HG02798 (cell line): ENCODE results near the gene SMU1.

Experiments used
- ATAC-seq: cut with Tn5 transposase; IDR thresholded peaks from one replicate; pipeline ENCODE4 v1.9.1; 2021; ENCODE audit warnings: mild to moderate bottlenecking; ENCODE audit not compliant: unreplicated experiment, poor library complexity

SMU1 gene

DNA sequence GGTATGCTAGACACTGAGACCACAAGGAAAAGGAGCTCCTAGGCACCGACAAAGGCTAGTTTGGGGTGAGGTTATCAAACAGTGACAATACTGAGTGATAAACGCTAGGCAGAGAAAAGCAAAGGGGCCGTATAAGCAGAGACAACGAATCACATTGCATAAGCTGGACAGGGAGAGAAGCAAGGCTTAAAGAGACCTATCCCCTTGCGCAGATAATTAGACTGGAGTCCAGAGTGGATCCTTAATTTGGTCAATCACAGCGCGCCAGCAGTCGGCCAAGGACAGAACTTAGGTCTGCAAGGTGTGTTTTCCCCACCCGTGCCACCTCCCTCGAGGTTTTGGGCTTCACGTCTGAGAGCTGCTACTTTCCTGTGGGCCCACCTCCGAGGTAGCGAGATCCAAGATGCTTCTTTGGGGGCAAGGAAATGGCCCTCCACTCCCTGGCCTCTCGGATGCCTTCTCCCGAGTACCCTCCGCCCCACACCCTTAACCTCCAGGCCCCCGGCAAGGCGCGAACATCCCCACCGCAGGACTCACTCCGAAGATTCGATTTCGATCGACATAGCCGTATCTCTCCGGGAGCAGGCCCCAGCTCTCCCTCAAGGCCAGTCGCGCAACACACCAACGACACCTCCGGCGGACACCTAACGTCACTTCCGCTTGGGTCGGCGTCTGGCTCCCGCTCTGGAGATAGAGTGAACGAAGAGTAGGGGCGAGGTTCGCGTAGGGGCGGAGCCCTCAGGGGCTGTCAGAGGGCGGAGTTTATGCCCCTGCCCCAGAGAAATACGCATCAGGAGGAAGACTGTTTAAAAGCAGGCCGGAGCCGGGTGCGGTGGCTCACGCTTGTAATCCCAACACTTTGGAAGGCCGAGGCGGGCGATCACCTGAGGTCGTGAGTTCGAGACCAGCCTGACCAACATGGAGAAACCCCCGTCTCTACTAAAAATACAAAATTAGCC, at the start of gene SMU1:
TSS of gene SMU1 (minus strand) at position 629 of the 959 bp plus-strand sequence. CDS start at position 563, 66 bp downstream.
- ATAC-seq, result peak; percentile 100

DNA sequence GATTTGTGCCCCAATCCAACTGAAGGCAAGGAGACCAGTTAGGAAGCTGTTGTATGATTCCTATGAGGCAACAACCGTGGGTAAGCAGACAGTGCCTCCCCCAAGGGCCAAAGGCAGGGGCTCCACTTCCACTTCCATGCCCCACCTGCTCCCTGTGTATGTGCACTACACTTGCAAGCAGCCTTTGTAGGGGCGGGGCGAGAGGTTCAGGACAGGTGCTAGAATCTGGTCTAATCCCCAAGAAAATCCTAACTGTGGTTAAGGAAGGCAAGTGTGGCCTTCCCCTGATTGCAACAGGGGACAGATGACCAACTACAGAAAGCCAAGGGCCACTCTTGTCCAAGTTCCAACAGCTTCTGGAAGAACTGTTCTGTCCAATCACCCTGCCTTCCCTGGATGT, 49.0 kb upstream of the SMU1 start:
- no peak for ATAC-seq

- ATAC-seq, result peak; percentile 60
Observed at GRCh38 chr9:33124751-33125381, 48.4 kb upstream of the SMU1 start.

- ATAC-seq, result no peak
Observed at GRCh38 chr9:33124046-33124445, 47.6 kb upstream of the SMU1 start.

- ATAC-seq, result no peak
Observed at GRCh38 chr9:33123407-33124031, 47.0 kb upstream of the SMU1 start.

GRCh38 chr9:33120620-33121019, 44.1 kb upstream of the SMU1 start:
- no peak for ATAC-seq

DNA sequence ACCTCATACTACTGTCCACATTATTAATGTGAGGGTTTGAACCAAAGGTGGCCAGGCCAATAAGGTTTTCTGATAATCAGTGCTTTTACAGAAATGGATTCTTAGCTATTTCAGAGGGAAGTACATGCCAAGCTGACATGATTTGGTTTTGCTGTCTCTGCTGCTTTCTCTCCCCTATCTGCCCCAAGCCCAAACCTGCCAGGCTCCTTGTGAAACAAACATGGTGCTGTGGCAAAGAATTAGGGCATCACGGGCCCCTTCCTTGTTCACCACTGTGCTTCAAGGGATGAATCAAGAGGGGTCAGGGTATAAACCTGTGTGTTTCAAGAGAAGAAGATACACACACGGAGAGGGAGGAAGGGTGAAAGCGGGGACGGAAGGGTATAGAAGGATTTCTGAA, 41.3 kb upstream of the SMU1 start:
- no peak for ATAC-seq

DNA sequence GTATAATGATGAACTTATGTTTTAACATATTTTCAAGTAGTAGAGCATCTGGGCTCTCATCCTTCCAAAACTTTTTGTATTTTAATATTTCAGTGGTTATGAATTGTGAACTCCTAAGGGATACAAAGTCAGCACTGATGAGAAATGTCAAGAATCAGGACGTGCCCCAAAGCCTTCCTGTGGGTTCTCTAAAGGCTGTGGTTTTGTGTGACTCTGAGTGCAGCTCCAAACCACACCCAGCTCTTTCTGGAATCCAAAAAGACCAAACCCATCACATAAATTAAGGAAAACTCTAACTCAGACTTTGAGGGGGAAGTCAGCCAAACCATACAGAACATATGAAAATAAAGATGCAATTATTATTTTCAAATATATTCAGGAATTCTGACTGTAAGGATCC, 40.8 kb upstream of the SMU1 start:
- ATAC-seq, result no peak

GRCh38 chr9:33116860-33117259, 40.4 kb upstream of the SMU1 start:
- peak; percentile 65 for ATAC-seq

DNA sequence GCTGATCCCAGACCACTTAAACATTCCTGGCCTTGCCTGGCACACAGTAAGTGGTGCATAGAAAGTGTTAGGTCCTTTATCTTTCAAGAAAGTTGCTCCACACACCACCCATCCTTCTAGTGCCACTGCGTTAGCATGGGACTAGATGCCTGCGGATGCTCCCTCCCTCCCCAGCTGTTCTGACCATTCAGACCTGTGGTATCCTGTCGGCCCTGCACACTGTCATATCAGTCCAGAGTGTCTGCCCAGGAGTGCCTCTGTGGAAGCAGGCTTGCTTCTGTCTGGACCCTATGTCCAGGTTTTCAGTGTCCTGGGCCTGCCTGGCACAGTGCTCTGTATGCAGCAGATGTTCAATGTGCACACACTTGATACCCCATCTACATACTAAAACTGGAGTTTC, 38.3 kb upstream of the SMU1 start:
- no peak for ATAC-seq

DNA sequence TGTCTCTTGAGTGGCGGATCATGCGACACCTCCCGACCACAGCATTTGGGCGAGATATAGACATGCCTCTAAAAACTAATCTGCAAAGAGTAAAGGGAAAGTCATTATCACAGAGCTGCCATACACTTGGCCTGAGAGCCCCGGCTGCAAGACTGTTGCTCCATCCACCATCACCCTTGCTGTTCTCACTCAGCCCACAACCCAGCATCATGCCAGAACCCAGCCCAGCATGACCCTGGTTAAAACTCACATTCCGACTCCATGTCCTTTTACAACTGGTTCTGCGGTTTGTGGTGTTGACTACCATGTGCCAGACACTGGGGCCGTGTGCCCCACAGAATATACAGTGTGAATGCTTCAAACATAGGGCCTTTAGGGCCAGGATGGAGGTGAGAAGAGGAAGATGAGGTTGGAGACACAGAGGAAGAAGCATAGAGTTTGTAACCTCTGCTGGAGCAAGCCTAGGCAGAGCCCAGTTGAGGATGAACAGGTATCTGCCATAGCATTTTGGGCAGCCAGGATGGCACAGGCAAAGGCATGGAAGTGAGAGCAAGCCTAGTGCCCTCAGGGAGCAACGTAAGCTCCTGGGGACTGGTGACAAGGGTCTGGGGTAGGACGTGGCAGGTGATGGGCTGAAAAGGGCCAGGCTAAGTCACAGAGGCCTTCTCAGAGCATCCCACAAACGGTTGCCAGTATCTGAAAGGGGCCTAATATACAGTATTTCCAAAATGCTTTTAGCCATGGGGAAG, 37.5 kb upstream of the SMU1 start:
- no peak for ATAC-seq

- no peak for ATAC-seq
Observed at GRCh38 chr9:33112094-33112493, 35.6 kb upstream of the SMU1 start.

GRCh38 chr9:33111631-33112030, 35.2 kb upstream of the SMU1 start:
- no peak for ATAC-seq

GRCh38 chr9:33110686-33111085, 34.2 kb upstream of the SMU1 start:
- ATAC-seq, result no peak

DNA sequence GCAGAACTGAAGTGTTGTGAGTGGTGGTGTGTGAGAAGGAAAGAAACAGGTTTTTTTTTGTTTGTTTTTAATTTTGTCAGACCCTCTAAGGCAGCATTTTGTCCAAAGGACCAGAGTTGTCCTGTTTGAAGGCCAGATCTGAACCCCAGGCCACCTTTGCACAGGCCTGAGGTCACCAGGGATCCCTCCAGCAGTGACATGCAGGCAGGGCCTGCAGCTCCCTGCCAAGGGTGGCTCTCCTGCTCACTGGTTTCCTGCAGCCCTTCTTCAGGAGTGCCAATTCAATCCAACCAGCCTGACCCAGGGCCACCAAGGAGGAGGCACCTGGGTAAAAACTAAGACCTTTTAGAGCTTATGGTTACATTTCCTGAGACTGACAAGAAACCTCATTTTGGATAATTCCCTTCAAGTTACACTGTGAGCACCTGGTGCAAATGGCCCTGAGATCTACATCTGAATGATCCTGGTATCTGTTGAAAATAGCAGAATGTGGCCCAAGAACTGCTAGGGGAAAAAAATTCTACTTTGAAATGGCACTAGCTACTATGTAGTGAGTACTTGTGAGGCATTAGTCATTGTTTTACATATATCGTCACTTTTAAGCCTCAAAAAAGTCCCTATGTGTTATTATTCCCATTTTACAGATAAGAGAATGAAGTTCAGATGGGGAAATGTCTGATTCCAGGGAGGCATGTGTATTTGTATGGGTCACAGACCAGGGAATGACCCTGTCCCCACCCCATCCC, 33.5 kb upstream of the SMU1 start:
- no peak for ATAC-seq

- no peak for ATAC-seq
Observed at GRCh38 chr9:33109097-33109496, 32.6 kb upstream of the SMU1 start.

- no peak for ATAC-seq
Observed at GRCh38 chr9:33108472-33108871, 32.0 kb upstream of the SMU1 start.

GRCh38 chr9:33107762-33108161, 31.3 kb upstream of the SMU1 start:
- ATAC-seq, result no peak

DNA sequence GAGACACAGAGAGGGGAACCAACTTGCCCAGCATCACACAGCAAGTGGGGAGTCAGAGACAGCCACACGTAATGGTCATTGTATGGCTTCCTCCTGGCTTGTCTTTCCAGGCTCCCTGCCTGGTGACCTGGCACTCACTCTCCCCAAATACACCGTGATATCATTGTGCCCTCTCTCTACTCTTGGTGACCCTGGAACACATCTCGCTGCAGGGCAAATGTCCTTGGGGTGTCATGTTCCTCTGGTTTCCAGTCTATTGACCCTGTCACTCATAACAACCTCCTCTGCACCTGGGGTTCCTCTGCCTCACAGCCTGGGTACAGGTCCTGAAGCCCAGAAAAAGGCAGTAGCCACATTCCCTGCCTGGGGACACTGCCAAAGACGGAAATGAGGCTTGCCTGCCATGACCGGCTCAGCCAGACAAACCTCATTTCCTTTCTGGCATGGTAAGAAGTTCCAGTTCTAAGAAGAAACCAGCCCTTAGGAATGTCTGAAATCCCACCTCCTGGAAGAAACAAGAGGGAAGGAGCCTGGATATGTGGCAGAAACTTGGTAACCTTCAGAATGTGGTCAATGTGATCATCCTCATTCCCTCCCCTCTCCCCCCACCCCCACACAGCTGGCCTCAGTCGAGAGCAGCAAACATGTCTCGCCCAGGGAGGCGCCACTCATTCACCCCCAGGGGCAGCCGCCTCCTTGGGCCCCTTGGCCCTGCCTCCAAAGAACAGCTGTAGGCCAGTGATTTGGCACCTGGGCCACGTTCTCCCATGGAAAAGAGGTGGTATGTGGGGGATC, 30.6 kb upstream of the SMU1 start:
- ATAC-seq, result no peak
